GM18951 (cell line): ENCODE data around the gene MPPE1.
"Not testable (repeated sequence)": the region's sequence is repeated elsewhere in the genome, so short reads cannot be mapped to it uniquely, and the experiment has no call there.

Source experiments
- POLR2A ChIP-seq: IDR thresholded peaks from 4 replicates; pipeline ENCODE4 v1.6.1; 2011; ENCODE audit warnings: mild to moderate bottlenecking; ENCODE audit not compliant: insufficient read length, insufficient read depth; ENCODE audit errors: extremely low read depth
- in situ Hi-C: fragments of 300-500 bp; cut with MboI; formaldehyde crosslinking; loops from one replicate; pipeline ENCODE4 v1.12.0; 2022; ENCODE audit warnings: low sequenced_read_pairs, mixed read lengths, inconsistent platforms; ENCODE audit not compliant: unreplicated experiment

MPPE1 gene

DNA sequence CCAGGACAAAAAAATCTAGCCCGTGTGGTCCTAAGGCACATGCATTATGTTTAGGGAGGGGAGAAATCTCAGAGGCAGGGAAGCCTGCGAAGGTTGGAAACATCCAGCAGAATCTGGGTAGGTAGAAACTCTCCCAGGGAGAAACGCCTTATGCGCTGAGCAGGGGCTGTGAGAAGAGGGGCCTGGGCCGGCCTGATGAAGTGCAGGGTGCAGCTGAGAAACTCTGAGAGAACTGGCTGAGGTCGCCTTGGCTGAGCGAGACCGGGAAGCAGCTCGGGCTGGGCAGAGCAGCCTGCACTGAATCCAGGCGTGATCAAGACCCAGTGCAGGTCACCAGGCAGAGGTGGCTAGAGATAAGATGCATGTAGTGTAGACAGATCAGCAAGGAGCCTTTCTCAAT is 41.8 kb downstream of the MPPE1 start:
- no peak for TF ChIP-seq POLR2A
- in situ Hi-C loops = no loop called here

GRCh38 chr18:11865071-11865470 is 43.0 kb downstream of the MPPE1 start:
- TF ChIP-seq POLR2A = no peak
- in situ Hi-C loops = no loop called here

DNA sequence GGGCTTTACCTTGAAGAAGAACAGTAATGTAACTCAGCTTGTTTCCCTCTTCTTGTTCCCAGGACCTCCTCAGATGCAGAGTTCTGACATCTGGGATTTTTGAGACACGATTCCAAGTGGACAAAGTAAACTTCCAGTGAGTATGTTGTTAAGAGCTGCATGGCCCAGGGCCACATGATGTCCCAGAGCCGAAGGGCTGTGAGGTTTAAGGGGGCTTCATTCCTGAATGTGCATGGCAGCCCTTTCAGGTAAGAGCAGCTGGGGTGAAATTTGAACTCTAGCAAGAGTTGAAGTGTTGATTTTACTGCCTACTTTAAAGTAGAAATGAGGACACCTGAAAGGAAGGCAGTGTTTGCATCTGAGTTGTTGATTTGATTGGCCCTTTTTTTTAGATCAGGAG is 43.6 kb downstream of the MPPE1 start:
- in situ Hi-C loops = no loop called here
- no peak for TF ChIP-seq POLR2A

DNA sequence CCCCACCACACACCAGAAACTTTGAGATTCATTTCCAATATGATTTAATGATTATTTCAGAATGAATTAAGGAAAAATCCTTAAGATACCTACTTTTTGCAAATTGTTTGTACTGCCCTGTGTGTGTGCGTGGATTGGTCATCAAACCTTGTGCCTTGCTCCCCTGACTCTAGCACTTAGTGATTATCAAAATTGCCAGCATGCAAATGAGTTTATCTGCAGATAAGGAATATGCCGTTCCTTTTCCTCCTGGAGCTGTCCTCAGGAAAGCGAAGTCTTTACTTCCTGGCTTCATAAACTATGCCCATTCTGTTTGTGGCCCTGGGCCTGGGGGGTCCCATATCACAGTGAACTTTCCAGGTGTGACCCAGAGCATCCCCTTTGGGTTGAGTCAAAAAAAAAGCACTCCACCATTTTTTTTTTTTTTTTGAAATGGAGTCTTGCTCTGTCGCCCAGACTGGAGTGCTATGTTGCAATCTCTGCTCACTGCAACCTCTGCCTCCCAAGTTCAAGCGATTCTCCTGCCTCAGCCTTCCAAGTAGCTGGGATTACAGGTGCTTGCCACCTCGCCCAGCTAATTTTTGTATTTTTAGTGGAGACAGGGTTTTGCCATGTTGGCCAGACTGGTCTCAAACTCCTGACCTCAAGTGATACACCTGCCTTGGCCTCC is 45.5 kb downstream of the MPPE1 start:
- TF ChIP-seq POLR2A = no peak
- in situ Hi-C loops = no loop called here

- no peak for TF ChIP-seq POLR2A
- in situ Hi-C loops = no loop called here
Measured at GRCh38 chr18:11861583-11862288, 46.4 kb downstream of the MPPE1 start.

- TF ChIP-seq POLR2A = no peak
- in situ Hi-C loops = no loop called here
Measured at GRCh38 chr18:11860594-11861450, 47.3 kb downstream of the MPPE1 start.

DNA sequence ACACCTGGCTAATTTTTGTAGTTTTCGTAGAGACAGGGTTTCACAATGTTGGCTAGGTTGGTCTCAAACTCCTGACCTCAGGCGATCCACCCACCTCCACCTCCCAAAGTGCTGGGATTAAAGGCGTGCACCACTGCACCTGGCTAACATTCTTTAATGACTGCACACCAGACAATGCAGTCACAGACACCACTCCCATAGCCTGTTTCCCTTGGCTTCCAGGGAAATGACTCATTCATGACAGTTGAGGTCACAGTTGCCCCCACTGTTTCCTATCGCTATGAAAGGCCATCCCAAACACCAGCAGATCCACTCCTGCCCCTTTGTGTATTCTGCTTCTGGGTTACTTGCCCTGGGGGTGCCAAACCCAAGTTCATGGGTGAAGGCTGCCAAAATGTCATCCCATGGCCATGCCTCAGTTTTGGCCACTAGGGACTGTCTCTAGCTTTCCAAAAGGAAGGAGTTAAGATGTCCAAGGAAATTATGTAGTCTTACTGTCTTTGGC is 48.2 kb downstream of the MPPE1 start:
- no peak for TF ChIP-seq POLR2A
- in situ Hi-C loops = no loop called here

DNA sequence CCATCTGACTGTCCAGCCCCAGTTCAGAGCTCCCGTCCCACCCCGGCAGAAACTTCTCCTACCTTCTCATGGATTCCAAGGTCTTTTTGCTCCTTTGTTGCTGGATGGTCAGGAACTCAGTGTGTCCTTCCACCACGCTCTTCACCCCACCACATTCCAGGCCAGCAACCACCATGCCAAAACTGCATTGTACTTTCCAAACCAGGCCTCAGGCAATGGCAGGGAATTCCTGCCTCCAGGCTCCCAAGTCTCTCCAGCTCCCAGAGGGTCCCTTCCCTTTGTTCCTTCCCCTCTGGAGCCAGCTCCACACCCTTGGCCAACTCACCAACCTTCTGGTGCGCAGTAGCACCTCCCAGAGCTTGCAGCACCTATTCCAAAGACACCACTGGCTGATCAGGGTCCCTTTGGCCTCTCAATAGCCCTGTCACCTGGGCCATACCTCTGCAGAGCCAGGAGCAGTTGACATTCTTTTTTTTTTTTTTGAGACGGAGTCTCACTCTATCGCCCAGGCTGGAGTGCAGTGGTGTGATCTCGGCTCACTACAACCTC is 48.8 kb downstream of the MPPE1 start:
- no peak for TF ChIP-seq POLR2A
- in situ Hi-C loops = no loop called here

GRCh38 chr18:11857177-11857887 is 50.8 kb downstream of the MPPE1 start:
- in situ Hi-C loops = no loop called here
- TF ChIP-seq POLR2A = no peak

GRCh38 chr18:11854554-11854953 is 53.6 kb downstream of the MPPE1 start:
- in situ Hi-C loops = not testable (repeated sequence)

DNA sequence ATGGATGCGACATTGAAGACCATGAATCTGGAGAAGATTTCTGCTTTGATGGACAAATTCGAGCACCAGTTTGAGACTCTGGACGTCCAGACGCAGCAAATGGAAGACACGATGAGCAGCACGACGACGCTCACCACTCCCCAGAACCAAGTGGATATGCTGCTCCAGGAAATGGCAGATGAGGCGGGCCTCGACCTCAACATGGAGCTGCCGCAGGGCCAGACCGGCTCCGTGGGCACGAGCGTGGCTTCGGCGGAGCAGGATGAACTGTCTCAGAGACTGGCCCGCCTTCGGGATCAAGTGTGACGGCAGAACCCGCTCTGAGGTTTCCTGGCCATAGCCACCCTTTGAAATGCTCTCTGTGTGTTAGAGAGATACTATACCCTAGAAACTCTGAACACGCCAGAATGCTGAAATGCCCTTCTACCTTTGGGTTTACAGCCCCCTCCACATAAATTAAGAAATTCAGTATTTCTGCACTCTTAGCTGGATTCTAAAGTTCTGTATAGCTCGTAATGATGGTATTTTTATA is 56.2 kb downstream of the MPPE1 start:
- no peak for TF ChIP-seq POLR2A
- in situ Hi-C loops = no loop called here

GRCh38 chr18:11851146-11851805 is 56.8 kb downstream of the MPPE1 start, which contains the start of gene CHMP1B:
Gene CHMP1B (plus strand): TSS chr18:11851413. CDS start chr18:11851512, 99 bp downstream.
- TF ChIP-seq POLR2A = peak; percentile 98
- in situ Hi-C loops = no loop called here
